Panc1 (cell line): Measurements from ENCODE around the gene SRF. TPM values are rescaled to one million over a fixed set of nuclear protein-coding genes. Genes with fewer than 3 reads are reported as not detected.

Source experiments
- ATAC-seq: fragments of 200-7000 bp; cut with Tn5 transposase; 2 replicates; pipeline ENCODE4 v1.9.1; 2020; ENCODE audit warnings: mild to moderate bottlenecking, moderate library complexity
- BruUV-seq: library from RNA; stranded (reverse); fragments of 400-500 nt; replicated peaks from 2 replicates; lab custom pipeline; 2021; lab: Mats Ljungman, UMichigan
- CTCF ChIA-PET: fragments of 300-600 bp; sonication (Branson Sonifier 250); formaldehyde crosslinking; loops from one replicate; lab custom pipeline; 2022; ENCODE audit warnings: antibody characterized with exemption; lab: Charles Lee
- POLR2A ChIA-PET: fragments of 300-600 bp; sonication (Branson Sonifier 250); formaldehyde crosslinking; loops from one replicate; lab custom pipeline; 2022; ENCODE audit warnings: antibody characterized with exemption; lab: Charles Lee
- DNase-seq: peaks from one replicate; pipeline ENCODE4 v3.0.0-alpha.2; 2010; ENCODE audit warnings: low read depth, low spot score
- H3K27ac ChIP-seq: 2 replicates; pipeline ENCODE4 v1.5.1; 2011; ENCODE audit warnings: mild to moderate bottlenecking, low read length, inconsistent platforms
- H3K27me3 ChIP-seq: fragments of 200-500 bp; sonication (Bioruptor generic); 2 replicates; pipeline ENCODE4 v1.6.0; 2014; ENCODE audit warnings: low read length, inconsistent platforms; ENCODE audit not compliant: control insufficient read depth, insufficient read depth
- H3K36me3 ChIP-seq: fragments of 200-500 bp; sonication (Bioruptor generic); 2 replicates; pipeline ENCODE4 v1.5.1; 2014; ENCODE audit warnings: inconsistent platforms, mild to moderate bottlenecking, low read length, moderate library complexity; ENCODE audit not compliant: control insufficient read depth, insufficient read depth
- H3K4me1 ChIP-seq: 2 replicates; pipeline ENCODE4 v1.5.1; 2011; ENCODE audit warnings: inconsistent platforms, mild to moderate bottlenecking, low read length, moderate library complexity; ENCODE audit not compliant: control insufficient read depth, insufficient read depth
- H3K4me3 ChIP-seq, 2 experiments: 2 replicates each; pipeline ENCODE4 v1.5.1; 2011 to 2012; ENCODE audit warnings: low read depth in 2 of 2, low read length in 2 of 2, mild to moderate bottlenecking in 2 of 2, inconsistent platforms in 1 of 2, moderate library complexity in 1 of 2
- H3K9me3 ChIP-seq: fragments of 200-500 bp; sonication (Bioruptor generic); 2 replicates; pipeline ENCODE4 v1.5.1; 2014; ENCODE audit warnings: low read depth, mild to moderate bottlenecking, inconsistent platforms, low read length, moderate library complexity; ENCODE audit not compliant: control insufficient read depth, insufficient read depth
- POLR2AphosphoS5 ChIP-seq: IDR thresholded peaks from 2 replicates; pipeline ENCODE4 v1.6.1; 2012; ENCODE audit warnings: mild to moderate bottlenecking, low read depth, low read length, moderate library complexity
- REST ChIP-seq, 2 experiments: IDR thresholded peaks; 2 replicates each; pipeline ENCODE4 v1.6.1; 2011 to 2012; ENCODE audit warnings: low read depth in 2 of 2, control low read depth in 1 of 2, low read length in 1 of 2, mild to moderate bottlenecking in 1 of 2, moderate library complexity in 1 of 2; ENCODE audit not compliant: insufficient read depth in 1 of 2
- SIN3A ChIP-seq: IDR thresholded peaks from 2 replicates; pipeline ENCODE4 v1.6.1; 2012; ENCODE audit warnings: low read depth, mild to moderate bottlenecking, low read length, moderate library complexity, borderline replicate concordance; ENCODE audit not compliant: insufficient read depth
- TCF7L2 ChIP-seq: IDR thresholded peaks from 2 replicates; pipeline ENCODE4 v1.6.1; 2011; ENCODE audit warnings: mild to moderate bottlenecking, low read depth, low read length, inconsistent platforms
- in situ Hi-C: cut with HindIII; loops from 2 replicates; pipeline ENCODE4 v1.10.0; 2016; ENCODE audit warnings: low sequenced_read_pairs, low pct_unique_long_range_greater_than_20kb
- intact Hi-C: fragments of 100-400 bp; cut with micrococcal nuclease; formaldehyde crosslinking; loops from one replicate; pipeline ENCODE4 v1.10.0; 2022; ENCODE audit not compliant: unreplicated experiment
- total RNA-seq: library from RNA; stranded (reverse); gene quantifications from one replicate; pipeline ENCODE4 v1.2.1, GENCODE V29; 2021; ENCODE audit not compliant: unreplicated experiment
- TF ChIP-seq, protein P1 (sequence below): fragments of 450-650 bp; IDR thresholded peaks from 2 replicates; pipeline ENCODE4 v1.5.1; 2017; ENCODE audit warnings: mild to moderate bottlenecking

The SRF gene
- total RNA-seq, 1 experiment from 2014 or later: 48.9 TPM

GRCh38 chr6:43159599-43159998 lies 11.5 kb upstream of the SRF start:
- DNase-seq (no peak), ATAC-seq (no peak)
- no peaks in the 10 kb centered on the region for H3K4me1 ChIP-seq
- in situ Hi-C loops: no loop called here
- intact Hi-C loops: no loop called here
- no peaks in the 10 kb centered on the region for H3K27me3 ChIP-seq
- POLR2A ChIA-PET: no interaction called here
- H3K27ac ChIP-seq: no peak overlapping the region
- no peak overlapping the region for H3K4me3 ChIP-seq
- TF ChIP-seq REST (IDR thresholded peaks at IDR 0.05; ENCODE audit: insufficient read depth in 1 of 2, low read depth in 2 of 2, low read length in 1 of 2) (no peak), POLR2AphosphoS5 (no peak), TCF7L2 (no peak), SIN3A (no peak)
- TF ChIP-seq, protein P1, sequence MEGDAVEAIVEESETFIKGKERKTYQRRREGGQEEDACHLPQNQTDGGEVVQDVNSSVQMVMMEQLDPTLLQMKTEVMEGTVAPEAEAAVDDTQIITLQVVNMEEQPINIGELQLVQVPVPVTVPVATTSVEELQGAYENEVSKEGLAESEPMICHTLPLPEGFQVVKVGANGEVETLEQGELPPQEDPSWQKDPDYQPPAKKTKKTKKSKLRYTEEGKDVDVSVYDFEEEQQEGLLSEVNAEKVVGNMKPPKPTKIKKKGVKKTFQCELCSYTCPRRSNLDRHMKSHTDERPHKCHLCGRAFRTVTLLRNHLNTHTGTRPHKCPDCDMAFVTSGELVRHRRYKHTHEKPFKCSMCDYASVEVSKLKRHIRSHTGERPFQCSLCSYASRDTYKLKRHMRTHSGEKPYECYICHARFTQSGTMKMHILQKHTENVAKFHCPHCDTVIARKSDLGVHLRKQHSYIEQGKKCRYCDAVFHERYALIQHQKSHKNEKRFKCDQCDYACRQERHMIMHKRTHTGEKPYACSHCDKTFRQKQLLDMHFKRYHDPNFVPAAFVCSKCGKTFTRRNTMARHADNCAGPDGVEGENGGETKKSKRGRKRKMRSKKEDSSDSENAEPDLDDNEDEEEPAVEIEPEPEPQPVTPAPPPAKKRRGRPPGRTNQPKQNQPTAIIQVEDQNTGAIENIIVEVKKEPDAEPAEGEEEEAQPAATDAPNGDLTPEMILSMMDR: no peak
- H3K36me3 ChIP-seq: no peaks in the 10 kb centered on the region
- CTCF ChIA-PET: no interaction called here
- no peaks in the 10 kb centered on the region for H3K9me3 ChIP-seq
- BruUV-seq: no TSS peak

DNA sequence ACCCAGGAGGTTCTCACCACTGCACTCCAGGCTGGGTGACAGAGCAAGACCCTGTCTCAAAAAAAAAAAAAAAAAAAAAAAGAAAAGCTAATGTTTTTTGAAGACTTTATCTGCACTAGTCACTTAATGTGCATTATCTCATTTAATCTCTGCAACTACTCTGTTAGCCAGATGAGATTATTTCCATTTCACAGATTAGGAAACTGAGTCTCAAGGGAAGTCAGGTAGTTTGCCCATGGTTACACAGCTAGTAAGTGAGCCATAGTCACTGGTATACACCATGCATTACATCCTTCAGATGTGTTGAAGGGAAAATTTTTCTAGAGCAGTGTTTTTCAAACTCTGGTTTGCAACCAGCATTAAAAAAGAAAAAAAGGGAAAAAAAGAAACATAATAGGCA lies 7.2 kb upstream of the SRF start:
- DNase-seq (no peak), ATAC-seq (no peak)
- Histone ChIP-seq H3K9me3 (no peaks in the 10 kb centered on the region), H3K4me1 (no peaks in the 10 kb centered on the region), H3K36me3 (no peaks in the 10 kb centered on the region), H3K4me3 (no peak overlapping the region), H3K27ac (no peak overlapping the region), H3K27me3 (no peaks in the 10 kb centered on the region)
- no peak for TF ChIP-seq REST (IDR thresholded peaks at IDR 0.05; ENCODE audit: insufficient read depth in 1 of 2, low read depth in 2 of 2, low read length in 1 of 2)
- TF ChIP-seq POLR2AphosphoS5: 0 out of 2 replicates have a peak, but pooled peaks have one; percentile 6
- intact Hi-C loops (no loop called here), in situ Hi-C loops (no loop called here)
- no TSS peak for BruUV-seq
- ChIA-PET POLR2A (interaction anchor here (0.5 kb wide), 1 partner anchor 282 kb away, joined by 5 read pairs; no protein-coding TSS in a partner anchor), CTCF (interaction anchor here (0.6 to 0.7 kb wide), 2 partner anchors 34 to 232 kb away, joined by 4 to 6 read pairs; no protein-coding TSS in a partner anchor)
